GM19240 (cell line): ENCODE measurements around the gene CRISP2.
"Not testable (repeated sequence)": the region's sequence is repeated elsewhere in the genome, so short reads cannot be mapped to it uniquely, and the experiment has no call there.

Source experiments
- DNase-seq: peaks from one replicate; pipeline ENCODE4 v3.0.0; 2011; ENCODE audit warnings: low spot score; ENCODE audit not compliant: insufficient read length

Gene CRISP2

DNA sequence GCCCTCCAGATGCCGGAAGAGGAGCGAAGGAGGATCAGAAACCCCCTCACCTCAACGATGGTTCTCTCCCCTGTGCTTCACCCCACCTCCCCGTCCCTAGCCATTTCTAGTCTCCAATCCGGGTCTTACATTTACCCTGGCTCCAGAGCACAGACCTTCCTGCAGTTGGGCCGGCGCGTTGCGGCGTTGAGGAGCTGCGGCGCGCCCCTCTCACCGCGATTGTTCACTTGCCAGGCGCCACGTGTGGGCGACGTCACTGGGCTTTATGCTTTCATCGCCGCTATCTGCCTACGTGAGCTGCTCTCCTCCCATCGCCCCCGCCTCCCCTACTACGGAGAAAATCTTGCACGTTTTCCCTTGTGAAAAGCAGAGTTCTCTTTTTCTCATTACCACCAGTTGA is at the start of gene CRISP2:
TSS of gene CRISP2 (minus strand) at position 198 of the 400 bp plus-strand sequence. CDS start 4,347 bp downstream, outside the sequence.
- DNase-seq: no peak

DNA sequence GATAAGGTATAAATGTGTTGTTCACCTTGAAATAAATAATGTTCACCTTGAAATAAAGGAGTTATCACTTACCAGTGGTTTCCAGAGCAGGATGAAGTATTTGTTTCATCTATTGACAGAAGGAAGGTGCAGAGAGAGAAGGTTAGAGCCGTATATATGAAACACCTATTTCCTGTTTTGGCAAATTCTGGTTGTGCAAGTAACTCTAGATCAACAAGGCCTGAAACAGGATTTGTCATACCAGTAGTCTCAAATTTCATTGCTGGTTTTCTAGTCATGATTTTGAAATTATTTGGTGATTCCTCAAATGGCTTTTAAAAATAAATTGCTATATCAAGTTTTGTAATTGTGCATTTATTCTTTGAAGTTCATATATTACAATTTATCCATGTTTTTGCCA is 30.9 kb upstream of the CRISP2 start, which contains the start of gene CRISP3:
TSS of gene CRISP3 (minus strand) at position 130 of the 400 bp plus-strand sequence. CDS start at position 109, 21 bp downstream.
- DNase-seq: no peak

DNA sequence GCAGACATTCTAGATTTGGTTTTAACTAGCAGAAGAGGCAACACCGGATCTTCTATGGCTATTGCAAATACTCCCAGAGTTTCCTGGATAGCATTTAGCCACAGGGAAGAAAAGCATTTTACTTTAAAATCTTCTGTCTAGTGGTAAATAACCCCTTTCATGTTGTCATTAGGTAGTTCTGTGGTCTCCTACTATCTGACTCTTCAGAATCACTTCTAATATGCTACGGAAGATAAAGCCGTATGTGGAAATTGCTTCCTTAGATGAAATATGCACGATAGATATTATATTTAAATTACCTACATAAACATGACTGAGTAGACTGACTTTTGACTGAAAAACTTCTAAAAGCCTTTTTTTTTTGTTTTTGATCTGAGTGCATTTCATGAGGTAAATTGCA is 30.1 kb upstream of the CRISP2 start:
- DNase-seq: no peak

- no peak for DNase-seq
These were observed 26.1 kb upstream of the CRISP2 start for GRCh38 chr6:49739423-49739822.

GRCh38 chr6:49736017-49736508 is 22.7 kb upstream of the CRISP2 start:
- DNase-seq: no peak

DNA sequence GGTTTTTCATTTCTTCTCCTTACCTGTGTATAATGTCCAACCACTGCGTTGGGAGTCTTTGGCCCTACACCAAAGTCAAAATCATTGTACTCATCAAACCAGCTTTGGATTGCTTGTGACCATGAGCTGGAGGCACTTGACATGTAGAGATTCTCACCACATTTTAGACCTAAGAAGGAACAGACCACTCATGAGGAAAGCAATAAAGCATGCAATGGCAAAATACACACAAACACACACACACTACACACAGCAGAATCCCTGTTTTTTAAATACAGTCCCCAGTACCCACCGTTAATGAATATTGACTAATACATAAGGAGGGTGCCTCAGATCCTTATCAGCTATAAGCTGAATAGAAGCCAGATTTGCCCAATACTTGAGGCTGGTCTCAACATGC is 20.3 kb upstream of the CRISP2 start:
- no peak for DNase-seq

GRCh38 chr6:49732781-49733180 is 19.4 kb upstream of the CRISP2 start:
- no peak for DNase-seq

- DNase-seq: no peak
These were observed 16.9 kb upstream of the CRISP2 start for GRCh38 chr6:49730251-49730650.

DNA sequence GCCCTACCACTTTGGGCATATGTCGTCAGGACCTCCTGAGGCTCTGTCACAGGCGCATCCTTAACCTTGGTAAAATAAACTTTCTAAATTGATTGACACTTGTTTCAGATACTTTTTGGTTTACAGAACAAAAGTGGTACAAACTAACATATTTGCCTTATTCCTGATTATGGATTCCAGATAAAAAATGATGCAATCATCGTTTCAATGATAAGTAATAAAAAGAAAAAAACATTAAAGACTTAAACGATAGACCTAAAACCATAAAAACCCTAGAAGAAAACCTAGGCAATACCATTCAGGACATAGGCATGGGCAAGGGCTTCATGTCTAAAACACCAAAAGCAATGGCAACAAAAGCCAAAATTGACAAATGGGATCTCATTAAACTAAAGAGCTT is 10.6 kb upstream of the CRISP2 start:
- DNase-seq: not testable (repeated sequence)

DNA sequence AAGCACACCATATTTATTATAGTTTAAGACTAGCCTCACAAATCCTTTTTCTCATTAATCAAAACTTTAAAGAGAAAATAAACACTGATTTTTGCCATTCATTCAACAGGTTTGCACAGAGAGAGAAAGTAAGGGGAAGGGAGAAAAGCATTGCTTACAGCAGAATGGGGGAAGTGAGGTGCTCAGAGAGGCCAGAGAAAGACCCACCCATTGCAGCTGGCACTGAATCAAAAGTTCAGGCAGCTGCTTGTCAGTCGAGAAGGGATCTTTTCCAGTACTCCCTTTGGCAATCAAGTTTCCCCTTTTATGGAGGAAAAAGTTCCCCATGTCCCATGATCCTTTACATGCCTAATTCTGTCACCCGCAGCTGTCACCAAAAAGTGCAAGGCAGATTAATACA is 8.0 kb upstream of the CRISP2 start:
- no peak for DNase-seq

DNA sequence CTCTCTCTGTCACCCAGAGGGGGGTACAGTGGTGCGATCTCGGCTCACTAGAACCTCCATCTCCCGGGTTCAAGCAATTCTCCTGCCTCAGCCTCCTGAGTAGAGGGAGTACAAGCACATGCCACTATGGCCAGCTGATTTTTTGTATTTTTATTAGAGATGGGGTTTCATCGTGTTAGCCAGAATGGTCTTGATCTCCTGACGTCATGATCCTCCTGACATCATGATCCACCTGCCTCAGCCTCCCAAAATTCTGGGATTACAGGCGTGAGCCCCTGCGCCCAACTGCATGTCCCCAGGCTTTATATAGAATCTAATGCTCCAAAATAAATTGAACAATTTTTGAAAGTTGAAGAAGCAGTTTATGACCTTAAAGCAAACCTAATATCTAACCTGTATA is 7.0 kb upstream of the CRISP2 start:
- DNase-seq: no peak

DNA sequence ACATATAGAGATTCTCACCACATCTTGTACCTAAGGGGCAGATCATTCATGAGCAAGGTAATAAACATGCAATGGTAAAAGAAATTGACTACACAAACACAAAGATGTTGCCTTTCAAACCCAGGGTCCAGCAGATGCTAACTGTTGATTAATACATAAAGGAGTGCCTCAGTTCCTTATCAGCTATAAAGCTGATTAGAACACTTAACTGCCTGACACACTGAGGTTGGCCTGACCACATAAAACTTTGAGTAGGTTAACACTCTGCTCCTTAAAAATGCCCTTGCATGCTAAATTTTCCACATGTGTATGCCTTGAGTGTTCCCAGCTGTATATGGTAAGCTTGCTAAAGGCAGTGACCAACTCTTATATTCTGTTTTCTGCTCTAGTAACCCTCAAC is 14.9 kb downstream of the CRISP2 start:
- DNase-seq: no peak

DNA sequence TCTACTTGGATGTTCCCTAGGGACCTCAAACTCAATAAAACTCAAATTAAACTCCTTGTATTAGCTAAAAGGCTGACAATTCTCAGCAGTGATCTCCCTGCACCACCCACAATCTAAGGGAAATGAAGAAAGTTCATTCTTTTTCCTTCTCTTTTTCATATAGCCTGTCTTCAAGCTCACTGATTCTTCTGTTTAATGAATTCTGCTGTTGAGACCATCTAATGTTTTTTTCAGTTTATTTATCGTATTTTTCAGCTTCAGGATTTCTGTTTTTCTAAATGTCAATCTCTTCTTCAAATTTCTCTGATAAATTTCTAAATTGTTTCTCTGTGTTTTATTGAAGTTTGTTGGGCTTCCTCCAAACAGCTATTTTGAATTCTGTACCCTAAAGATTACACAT is 19.8 kb downstream of the CRISP2 start:
- no peak for DNase-seq

- no peak for DNase-seq
These were observed 20.8 kb downstream of the CRISP2 start for GRCh38 chr6:49692534-49692933.

DNA sequence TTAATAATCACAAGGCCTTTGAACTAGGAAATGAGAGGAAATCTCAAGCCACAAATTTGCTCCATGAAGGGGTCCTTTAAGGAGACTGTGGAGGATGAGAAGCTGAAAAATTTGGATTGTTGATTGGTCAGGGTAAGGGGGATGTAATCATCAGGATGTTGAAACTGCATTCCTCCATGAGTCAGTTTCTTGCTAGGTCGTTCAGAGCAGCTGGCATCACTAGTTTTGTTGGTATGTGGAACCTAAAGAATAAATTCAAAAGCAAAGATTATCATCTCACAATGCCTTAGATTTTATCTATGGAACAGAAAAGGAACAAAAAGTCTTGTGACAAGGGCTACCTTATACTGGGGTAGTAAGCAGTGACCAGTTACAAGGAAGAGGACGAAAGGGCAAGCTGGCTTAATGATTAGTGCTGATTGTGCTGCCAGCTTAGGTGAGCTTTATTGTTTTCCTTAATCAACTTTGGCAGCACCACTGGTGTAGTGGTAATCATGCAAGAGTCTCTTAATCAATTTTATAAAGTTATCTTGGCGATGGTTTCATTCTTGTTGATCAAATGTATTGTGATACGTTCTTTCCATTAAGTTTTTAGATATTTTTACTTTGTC is 36.6 kb downstream of the CRISP2 start:
- no peak for DNase-seq

DNA sequence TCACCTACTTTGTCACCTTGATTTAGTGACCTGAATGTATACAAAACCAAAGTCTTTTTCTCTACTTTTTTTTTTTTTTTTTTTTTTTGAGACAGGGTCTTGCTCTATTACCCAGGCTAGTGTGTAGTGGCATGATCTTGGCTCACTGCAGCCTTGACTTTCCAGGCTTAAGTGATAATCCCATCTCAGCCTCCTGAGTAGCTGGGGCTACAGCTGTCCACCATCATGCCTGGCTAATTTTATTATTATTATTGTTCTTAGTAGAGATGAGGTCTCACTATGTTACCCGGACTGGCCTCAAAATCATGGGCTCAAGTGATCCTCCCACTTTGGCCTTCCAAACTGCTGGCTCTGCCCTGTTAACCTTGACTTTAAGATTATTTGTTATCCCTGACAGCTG is 37.5 kb downstream of the CRISP2 start:
- no peak for DNase-seq

DNA sequence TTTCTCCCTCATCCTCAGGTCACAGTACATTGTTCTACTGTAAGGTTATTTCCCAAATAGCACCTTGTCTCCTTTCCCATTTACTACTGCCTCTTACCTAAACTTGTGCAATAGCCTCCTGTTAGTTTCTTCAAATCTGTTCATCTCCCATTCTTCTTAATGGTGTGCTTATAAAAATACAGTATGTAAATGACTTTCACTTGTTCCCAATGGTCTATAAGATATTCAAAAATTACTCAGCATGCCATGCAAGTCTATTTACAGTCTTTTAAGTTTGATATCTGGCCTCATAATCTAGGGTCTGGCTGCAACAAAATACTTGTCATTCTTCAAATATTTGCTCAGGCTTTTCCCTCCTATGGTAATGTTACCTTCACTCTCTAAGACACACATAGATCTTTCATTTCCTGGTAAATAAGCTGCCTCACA is 45.2 kb downstream of the CRISP2 start:
- no peak for DNase-seq

DNA sequence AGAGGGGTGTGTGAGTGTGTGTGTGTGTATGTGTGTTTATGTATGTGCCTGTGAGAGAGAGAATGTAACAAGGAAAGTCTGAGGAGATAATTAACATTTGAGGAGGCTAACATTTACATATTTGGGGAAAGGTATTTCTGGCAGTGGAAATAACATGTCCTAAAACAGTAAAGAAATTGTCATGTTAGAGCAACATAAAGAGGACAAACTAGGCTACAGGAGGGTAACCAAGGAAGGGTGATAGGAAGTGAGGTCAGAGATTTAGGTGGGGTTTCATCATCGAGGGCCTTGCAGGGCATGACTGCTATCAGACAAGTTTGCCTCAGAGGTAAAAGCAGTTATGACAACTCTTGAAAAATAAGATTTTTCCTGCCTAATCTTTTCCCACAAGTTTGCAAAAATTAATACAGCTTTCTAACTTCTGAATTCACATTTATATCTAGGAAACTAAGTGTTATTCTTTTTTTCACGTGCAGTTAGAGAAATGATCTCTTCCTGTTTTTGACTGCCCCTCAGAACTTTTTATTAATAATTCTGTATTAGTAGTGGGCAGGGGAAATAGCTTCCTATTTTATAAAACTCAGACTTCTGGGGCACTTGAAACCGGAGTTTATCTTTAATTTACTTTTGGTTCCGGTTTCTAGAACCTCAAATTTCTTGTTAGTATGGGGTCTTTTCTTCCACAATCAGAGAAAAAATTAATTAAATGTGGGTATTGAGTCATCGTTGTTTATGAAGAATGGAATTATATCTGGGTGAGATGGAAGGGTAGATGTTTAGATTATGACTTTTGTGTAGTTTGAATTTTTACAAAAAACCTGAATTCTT is 46.2 kb downstream of the CRISP2 start:
- no peak for DNase-seq

DNA sequence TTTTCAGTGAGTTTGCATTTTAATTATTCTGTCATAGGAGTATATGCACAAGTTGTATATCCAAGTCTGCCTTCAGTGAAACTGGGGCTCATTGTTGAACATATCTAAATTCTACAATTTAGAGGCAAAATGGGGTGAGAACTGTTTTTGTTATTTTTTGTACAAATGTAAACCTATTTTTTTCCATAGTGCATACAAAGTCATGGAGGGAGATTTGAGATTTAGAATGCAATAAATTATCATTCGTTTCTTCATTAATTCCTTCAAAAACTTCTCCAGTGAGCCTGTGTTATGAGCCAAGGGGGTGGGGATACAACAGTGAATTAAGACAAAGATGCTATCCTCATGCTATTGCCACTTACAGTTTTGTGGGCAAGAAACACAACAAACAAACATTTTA is 46.9 kb downstream of the CRISP2 start:
- no peak for DNase-seq

DNA sequence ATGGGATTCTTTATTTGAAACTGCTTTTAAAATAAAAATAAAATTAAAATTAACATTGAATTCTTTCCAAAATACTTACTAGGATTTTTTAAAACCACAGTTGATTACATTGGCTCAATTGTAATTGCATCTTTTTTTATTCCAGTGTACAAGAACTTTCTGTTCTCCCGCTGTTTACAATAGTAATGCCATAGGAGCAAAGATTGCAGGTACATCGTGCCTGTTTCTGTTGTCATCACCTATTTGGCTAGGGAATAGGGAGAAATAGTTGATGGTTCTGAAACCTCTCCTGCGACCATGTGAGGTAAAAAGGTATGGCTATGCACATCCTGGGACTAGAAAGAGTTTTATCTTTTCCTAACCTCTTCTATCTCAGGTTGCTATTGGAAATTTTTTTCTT is 48.5 kb downstream of the CRISP2 start:
- DNase-seq: no peak

DNA sequence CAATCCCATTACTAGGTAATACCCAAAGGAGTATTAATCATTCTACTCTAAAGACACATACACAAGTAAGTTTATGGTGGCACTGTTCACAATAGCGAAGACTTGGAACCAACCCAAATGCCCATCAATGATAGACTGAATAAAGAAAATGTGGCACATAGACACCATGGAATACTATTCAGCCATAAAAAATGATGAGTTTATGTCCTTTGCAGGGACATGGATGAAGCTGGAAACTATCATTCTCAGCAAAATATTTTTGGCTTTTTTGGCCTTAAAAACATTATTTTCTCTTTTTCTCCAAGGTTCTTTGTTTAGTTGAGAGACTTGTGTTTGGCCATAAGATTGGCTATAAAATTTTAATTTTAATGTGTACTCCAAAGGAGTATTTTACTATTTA is 49.3 kb downstream of the CRISP2 start:
- not testable (repeated sequence) for DNase-seq

- DNase-seq: no peak
These were observed 50.5 kb downstream of the CRISP2 start for GRCh38 chr6:49662892-49663261.
